Trophoblast cell (in vitro differentiated cells and primary cell): ENCODE data around the gene ATXN1L. TPM values are rescaled to one million over a fixed set of nuclear protein-coding genes. Genes with fewer than 3 reads are reported as not detected.
A peak's percentile ranks its signal among the peaks of the same experiment; 100 is the strongest.

Experiments
- DNase-seq, 2 donors: peaks; one replicate each; pipeline ENCODE4 v3.0.0-alpha.2; 2016
- H2AFZ ChIP-seq: 2 replicates; pipeline ENCODE4 v1.6.1; 2013; ENCODE audit warnings: low read length, moderate library complexity, mild to moderate bottlenecking; ENCODE audit not compliant: insufficient read depth, poor library complexity
- H2AK5ac ChIP-seq: 2 replicates; pipeline ENCODE4 v1.6.1; 2013; ENCODE audit warnings: mild to moderate bottlenecking, low read length
- H2BK120ac ChIP-seq: 2 replicates; pipeline ENCODE4 v1.6.1; 2013; ENCODE audit warnings: low read length, mild to moderate bottlenecking, moderate library complexity; ENCODE audit not compliant: insufficient read depth, poor library complexity
- H2BK12ac ChIP-seq: 2 replicates; pipeline ENCODE4 v1.6.1; 2013; ENCODE audit warnings: mild to moderate bottlenecking, low read length, moderate library complexity
- H2BK5ac ChIP-seq: 2 replicates; pipeline ENCODE4 v1.6.1; 2013; ENCODE audit warnings: low read length, low read depth, moderate library complexity, mild to moderate bottlenecking; ENCODE audit not compliant: poor library complexity
- H3K14ac ChIP-seq: 2 replicates; pipeline ENCODE4 v1.6.1; 2013; ENCODE audit warnings: mild to moderate bottlenecking, low read length
- H3K18ac ChIP-seq: 2 replicates; pipeline ENCODE4 v1.6.1; 2013; ENCODE audit warnings: mild to moderate bottlenecking, low read length
- H3K23ac ChIP-seq: 2 replicates; pipeline ENCODE4 v1.6.1; 2013; ENCODE audit warnings: low read length
- H3K27ac ChIP-seq: 2 replicates; pipeline ENCODE4 v1.5.1; 2013; ENCODE audit warnings: low read depth, mild to moderate bottlenecking, inconsistent platforms, low read length, moderate library complexity
- H3K27me3 ChIP-seq: 2 replicates; pipeline ENCODE4 v1.6.1; 2013; ENCODE audit warnings: inconsistent platforms, mild to moderate bottlenecking, low read length, moderate library complexity; ENCODE audit not compliant: insufficient read depth
- H3K36me3 ChIP-seq, 2 experiments: 1 replicate in 1 of 2; 2 replicates in 1 of 2; pipeline ENCODE4 v1.6.1; 2013; ENCODE audit warnings: low read length in 2 of 2, mild to moderate bottlenecking in 2 of 2, moderate library complexity in 1 of 2; ENCODE audit not compliant: insufficient read depth in 2 of 2, control insufficient read depth in 1 of 2
- H3K4ac ChIP-seq: 2 replicates; pipeline ENCODE4 v1.6.1; 2013; ENCODE audit warnings: low read depth, mild to moderate bottlenecking, low read length, moderate library complexity
- H3K4me1 ChIP-seq, 2 experiments: 1 replicate in 1 of 2; 2 replicates in 1 of 2; pipeline ENCODE4 v1.6.1; 2013; ENCODE audit warnings: low read length in 2 of 2, mild to moderate bottlenecking in 2 of 2, moderate library complexity in 1 of 2; ENCODE audit not compliant: insufficient read depth in 2 of 2, control insufficient read depth in 1 of 2
- H3K4me2 ChIP-seq: 2 replicates; pipeline ENCODE4 v1.6.1; 2013; ENCODE audit warnings: inconsistent platforms, mild to moderate bottlenecking, low read length, moderate library complexity
- H3K4me3 ChIP-seq: 2 replicates; pipeline ENCODE4 v1.5.1; 2013; ENCODE audit warnings: mild to moderate bottlenecking, low read depth, low read length, inconsistent platforms
- H3K79me1 ChIP-seq: one replicate; pipeline ENCODE4 v1.6.1; 2013; ENCODE audit warnings: low read length
- H3K79me2 ChIP-seq: 2 replicates; pipeline ENCODE4 v1.6.1; 2013; ENCODE audit warnings: low read length, mild to moderate bottlenecking; ENCODE audit not compliant: control insufficient read depth, insufficient read depth, poor library complexity
- H3K9ac ChIP-seq: 2 replicates; pipeline ENCODE4 v1.6.1; 2013; ENCODE audit warnings: mild to moderate bottlenecking, low read length
- H3K9me3 ChIP-seq: 2 replicates; pipeline ENCODE4 v1.6.1; 2013; ENCODE audit warnings: low read depth, mild to moderate bottlenecking, control low read depth, inconsistent platforms, low read length; ENCODE audit not compliant: insufficient read depth
- H4K12ac ChIP-seq: 2 replicates; pipeline ENCODE4 v1.6.1; 2013; ENCODE audit warnings: low read depth, mild to moderate bottlenecking, low read length, moderate library complexity
- H4K8ac ChIP-seq: 2 replicates; pipeline ENCODE4 v1.6.1; 2013; ENCODE audit warnings: low read depth, mild to moderate bottlenecking, low read length, moderate library complexity
- H4K91ac ChIP-seq: one replicate; pipeline ENCODE4 v1.6.1; 2013; ENCODE audit warnings: low read depth, mild to moderate bottlenecking, low read length, moderate library complexity
- WGBS: extraction: QIAGEN DNeasy Blood & Tissue Kit; methylation state at CpG from one replicate; pipeline ENCODE4 v1.1.7; 2013; ENCODE audit warnings: missing lambda C conversion rate; ENCODE audit not compliant: insufficient read length, insufficient coverage; ENCODE audit errors: extremely low coverage; 5-methylcytosine and 5-hydroxymethylcytosine counted together
- polyA plus RNA-seq: library from polyadenylated mRNA; stranded (reverse); fragments of 200-250 nt; gene quantifications from 2 replicates; pipeline ENCODE4 v1.2.3, GENCODE V29; 2013

ATXN1L gene
- polyA plus RNA-seq: 12.1 and 12.2 TPM in 2 replicates

DNA sequence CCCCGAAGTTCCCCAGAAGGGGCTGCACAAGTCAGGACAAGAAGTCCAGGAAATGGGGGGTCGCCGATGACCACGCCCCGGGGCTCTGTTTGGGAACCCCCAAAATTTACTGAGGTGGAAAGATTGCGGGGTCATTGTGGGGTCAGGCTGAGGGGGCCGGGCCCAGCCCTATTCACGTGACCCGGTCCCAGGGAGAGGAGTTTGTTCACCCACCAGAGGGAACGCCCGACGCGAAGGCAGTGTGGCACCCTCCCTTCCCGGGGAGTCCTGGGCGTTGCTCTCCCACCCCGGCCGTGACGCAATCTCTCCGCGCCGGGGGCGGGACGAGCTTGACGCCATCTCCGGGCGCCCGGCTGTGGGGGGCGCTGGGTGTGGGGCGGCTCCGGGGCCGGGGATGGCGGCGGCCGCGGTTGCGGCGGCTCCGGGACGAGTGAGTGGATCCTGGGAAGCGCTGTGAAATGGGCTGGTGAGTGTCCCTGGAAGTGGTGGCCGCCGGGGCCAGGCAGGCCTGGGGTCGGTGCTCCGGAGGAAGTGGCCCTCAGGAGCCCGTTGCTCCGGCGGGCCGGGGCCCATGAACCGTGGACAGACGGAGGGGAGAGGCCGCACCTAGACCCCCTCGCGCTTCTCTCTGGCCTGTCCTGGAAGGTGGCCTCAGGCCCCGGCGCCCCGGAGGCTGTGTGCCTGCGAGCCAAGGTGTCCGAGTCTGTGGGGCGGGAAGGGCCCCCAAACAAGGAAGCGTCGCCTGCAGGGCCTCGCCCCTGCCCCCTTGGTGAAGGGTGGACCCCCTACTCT lies at the start of gene ATXN1L:
Gene ATXN1L, plus strand, starts transcription at position 338 of the 792 bp plus-strand sequence. CDS start 3,765 bp downstream, outside the sequence.
- peak within 1 kb of the TSS; percentile 96 for H3K4ac ChIP-seq
- H2AFZ ChIP-seq: peak within 1 kb of the TSS; percentile 88
- peak within 1 kb of the TSS; percentile 85 for H2BK120ac ChIP-seq
- peak within 1 kb of the TSS; percentile 96 for H3K14ac ChIP-seq
- peaks cover 0 to 5% of the 10 kb centered on the region in 2 experiments for H3K4me1 ChIP-seq
- no peak within 1 kb of the TSS for H3K23ac ChIP-seq
- H4K91ac ChIP-seq: peak within 1 kb of the TSS; percentile 95
- DNase-seq: peak; percentile 83 to 97
- peaks cover 12% of the 10 kb centered on the region for H3K79me2 ChIP-seq
- peak within 1 kb of the TSS; percentile 97 for H3K4me3 ChIP-seq
- WGBS: no CpG with 5 or more reads among the region's 62 CpGs
- peak within 1 kb of the TSS; percentile 97 for H4K8ac ChIP-seq
- H2BK5ac ChIP-seq: peak within 1 kb of the TSS; percentile 67
- H2AK5ac ChIP-seq: peak within 1 kb of the TSS; percentile 81
- H3K36me3 ChIP-seq: peaks cover 18 to 25% of the 10 kb centered on the region in 2 experiments
- no peaks in the 10 kb centered on the region for H3K27me3 ChIP-seq
- no peak within 1 kb of the TSS for H2BK12ac ChIP-seq
- H4K12ac ChIP-seq: peak within 1 kb of the TSS; percentile 97
- H3K79me1 ChIP-seq: peaks cover 8% of the 10 kb centered on the region
- H3K27ac ChIP-seq: no peak within 1 kb of the TSS
- no peaks in the 10 kb centered on the region for H3K9me3 ChIP-seq
- H3K9ac ChIP-seq: peak within 1 kb of the TSS; percentile 77
- peak within 1 kb of the TSS; percentile 96 for H3K4me2 ChIP-seq
- peak within 1 kb of the TSS; percentile 82 for H3K18ac ChIP-seq

GRCh38 chr16:71796501-71797097 lies 49.2 kb upstream of the ATXN1L start:
- no peak overlapping the region for H3K4me2 ChIP-seq
- no peak overlapping the region for H3K9ac ChIP-seq
- no peak overlapping the region for H3K18ac ChIP-seq
- H2BK120ac ChIP-seq: no peak overlapping the region
- peaks cover 6 to 18% of the 10 kb centered on the region in 2 experiments for H3K36me3 ChIP-seq
- peaks cover 0 to 4% of the 10 kb centered on the region in 2 experiments for H3K4me1 ChIP-seq
- H4K91ac ChIP-seq: no peak overlapping the region
- no peak overlapping the region for H3K27ac ChIP-seq
- no peak overlapping the region for H4K12ac ChIP-seq
- WGBS: no CpG with 5 or more reads among the region's 2 CpGs
- no peak overlapping the region for H3K4me3 ChIP-seq
- H3K9me3 ChIP-seq: no peaks in the 10 kb centered on the region
- H2AK5ac ChIP-seq: no peak overlapping the region
- no peak overlapping the region for H2BK12ac ChIP-seq
- H2AFZ ChIP-seq: no peak overlapping the region
- DNase-seq: peak; percentile 43 to 48
- H3K79me1 ChIP-seq: no peaks in the 10 kb centered on the region
- no peak overlapping the region for H2BK5ac ChIP-seq
- no peak overlapping the region for H3K14ac ChIP-seq
- no peaks in the 10 kb centered on the region for H3K27me3 ChIP-seq
- peaks cover 5% of the 10 kb centered on the region for H3K79me2 ChIP-seq
- H3K23ac ChIP-seq: no peak overlapping the region
- no peak overlapping the region for H4K8ac ChIP-seq
- H3K4ac ChIP-seq: peak overlapping the region; percentile 83

DNA sequence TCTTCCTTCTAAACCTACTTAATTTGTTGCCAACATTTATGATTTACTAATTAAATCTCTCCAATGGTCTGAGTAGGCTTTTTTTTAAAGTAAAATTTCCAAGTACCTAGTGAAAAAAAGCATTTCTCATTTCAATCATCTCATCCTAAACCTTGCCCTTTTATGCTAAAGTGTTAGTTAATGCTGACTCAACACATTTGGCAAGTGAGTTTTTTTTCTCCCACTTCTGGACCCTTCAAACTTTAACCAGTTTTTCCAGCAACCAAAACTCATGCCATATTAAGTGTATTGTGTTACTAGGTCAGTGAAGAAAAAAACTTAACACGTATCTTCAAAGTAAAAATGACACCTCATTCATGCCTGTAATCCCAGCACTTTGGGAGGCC lies 42.5 kb upstream of the ATXN1L start:
- Histone ChIP-seq H3K27ac (no peak overlapping the region), H3K79me2 (peaks cover 17% of the 10 kb centered on the region), H3K4me1 (no peaks in the 10 kb centered on the region), H3K14ac (no peak overlapping the region), H2BK5ac (no peak overlapping the region), H4K91ac (no peak overlapping the region), H3K23ac (no peak overlapping the region), H2BK12ac (no peak overlapping the region), H4K12ac (no peak overlapping the region), H3K18ac (no peak overlapping the region), H3K4me2 (no peak overlapping the region), H3K4me3 (no peak overlapping the region), H3K36me3 (peaks cover 6 to 33% of the 10 kb centered on the region in 2 experiments), H3K9ac (no peak overlapping the region), H4K8ac (no peak overlapping the region), H3K27me3 (no peaks in the 10 kb centered on the region), H2BK120ac (no peak overlapping the region), H2AFZ (no peak overlapping the region), H3K79me1 (peaks cover 3% of the 10 kb centered on the region), H3K9me3 (no peaks in the 10 kb centered on the region), H3K4ac (peak overlapping the region; percentile 46), H2AK5ac (no peak overlapping the region)
- no CpG with 5 or more reads among the region's 1 CpG for WGBS
- no peak for DNase-seq

GRCh38 chr16:71807905-71808592 lies 37.7 kb upstream of the ATXN1L start:
- Histone ChIP-seq H3K9me3 (no peaks in the 10 kb centered on the region), H2BK5ac (peak overlapping the region; percentile 97), H3K4ac (peak overlapping the region; percentile 98), H3K27me3 (no peaks in the 10 kb centered on the region), H4K91ac (peak overlapping the region; percentile 82), H3K14ac (peak overlapping the region; percentile 86), H4K8ac (peak overlapping the region; percentile 99), H3K36me3 (peaks cover 4 to 13% of the 10 kb centered on the region in 2 experiments), H3K9ac (peak overlapping the region; percentile 98), H2BK120ac (peak overlapping the region; percentile 75), H3K79me1 (peaks cover 9% of the 10 kb centered on the region), H3K4me3 (peak overlapping the region; percentile 82), H2AK5ac (peak overlapping the region; percentile 99), H3K27ac (peak overlapping the region; percentile 92), H4K12ac (peak overlapping the region; percentile 47), H2AFZ (peak overlapping the region; percentile 94), H3K18ac (peak overlapping the region; percentile 79), H3K79me2 (peaks cover 20% of the 10 kb centered on the region), H3K4me1 (peaks cover 0 to 2% of the 10 kb centered on the region in 2 experiments), H3K23ac (no peak overlapping the region), H2BK12ac (peak overlapping the region; percentile 72), H3K4me2 (peak overlapping the region; percentile 99)
- DNase-seq: peak; percentile 23 to 52
- no CpG with 5 or more reads among the region's 44 CpGs for WGBS
